GM23338 (cell line): ENCODE data around the gene SLC25A18. TPM values are rescaled to one million over a fixed set of nuclear protein-coding genes. Genes with fewer than 3 reads are reported as not detected.

Experiments used
- ATAC-seq: fragments of 200-7000 bp; cut with Tn5 transposase; 3 replicates; pipeline ENCODE4 v1.9.1; 2020
- DNase-seq: peaks from one replicate; pipeline ENCODE4 v3.0.0-alpha.2; 2015; ENCODE audit warnings: low spot score
- H2AFZ ChIP-seq: fragments of 200-600 bp; sonication (generic); 2 replicates; pipeline ENCODE4 v1.8.0; 2016; ENCODE audit warnings: antibody characterized with exemption, mild to moderate bottlenecking, moderate library complexity
- H3F3A ChIP-seq: fragments of 200-600 bp; sonication (generic); replicated peaks from 2 replicates; pipeline ENCODE4 v1.8.0; 2017; ENCODE audit warnings: antibody characterized with exemption, mixed run types, low read depth
- H3K27ac ChIP-seq: fragments of 200-600 bp; sonication (generic); 2 replicates; pipeline ENCODE4 v1.6.1; 2016; ENCODE audit warnings: low read depth
- H3K27me3 ChIP-seq: fragments of 200-600 bp; sonication (generic); 2 replicates; pipeline ENCODE4 v1.8.0; 2016; ENCODE audit warnings: mild to moderate bottlenecking, mixed run types, moderate library complexity; ENCODE audit not compliant: insufficient read depth
- H3K36me3 ChIP-seq: fragments of 200-600 bp; sonication (generic); 2 replicates; pipeline ENCODE4 v1.8.0; 2016; ENCODE audit warnings: mild to moderate bottlenecking; ENCODE audit not compliant: insufficient read depth
- H3K4me1 ChIP-seq: fragments of 200-600 bp; sonication (generic); 2 replicates; pipeline ENCODE4 v1.8.0; 2016; ENCODE audit warnings: mild to moderate bottlenecking, moderate library complexity; ENCODE audit not compliant: insufficient read depth
- H3K4me2 ChIP-seq: fragments of 200-600 bp; sonication (generic); 2 replicates; pipeline ENCODE4 v1.7.1; 2017; ENCODE audit warnings: mixed run types
- H3K4me3 ChIP-seq: fragments of 200-600 bp; sonication (generic); 2 replicates; pipeline ENCODE4 v1.6.1; 2016; ENCODE audit warnings: mixed run types
- H3K79me2 ChIP-seq: fragments of 200-600 bp; sonication (generic); replicated peaks from 2 replicates; pipeline ENCODE4 v1.8.0; 2017; ENCODE audit warnings: mild to moderate bottlenecking; ENCODE audit not compliant: insufficient read depth
- H3K9me2 ChIP-seq: fragments of 200-600 bp; sonication (generic); 2 replicates; pipeline ENCODE4 v1.8.0; 2017; ENCODE audit not compliant: insufficient read depth
- H4K20me1 ChIP-seq: fragments of 200-600 bp; sonication (generic); replicated peaks from 2 replicates; pipeline ENCODE4 v1.8.0; 2017; ENCODE audit warnings: mild to moderate bottlenecking; ENCODE audit not compliant: insufficient read depth
- H3K27ac Mint-ChIP-seq: 2 replicates; pipeline ENCODE4 v1.8.0; 2020; ENCODE audit warnings: inconsistent platforms, mild to moderate bottlenecking, moderate library complexity, mixed read lengths
- H3K27me3 Mint-ChIP-seq: 3 replicates; pipeline ENCODE4 v1.8.0; 2022; ENCODE audit warnings: low read depth, mild to moderate bottlenecking, moderate library complexity, mixed read lengths, inconsistent platforms; ENCODE audit not compliant: insufficient read depth, poor library complexity
- H3K36me3 Mint-ChIP-seq: 3 replicates; pipeline ENCODE4 v1.8.0; 2021; ENCODE audit warnings: low read depth, mild to moderate bottlenecking, inconsistent platforms, moderate library complexity, mixed read lengths
- H3K4me1 Mint-ChIP-seq: 3 replicates; pipeline ENCODE4 v1.8.0; 2020; ENCODE audit warnings: mild to moderate bottlenecking, inconsistent platforms, mixed read lengths
- H3K4me3 Mint-ChIP-seq: 3 replicates; pipeline ENCODE4 v1.8.0; 2021; ENCODE audit warnings: moderate library complexity, mild to moderate bottlenecking, inconsistent platforms, mixed read lengths
- H3K9me3 Mint-ChIP-seq: 3 replicates; pipeline ENCODE4 v1.8.0; 2020; ENCODE audit warnings: moderate library complexity, mild to moderate bottlenecking, inconsistent platforms, mixed read lengths
- CTCF ChIP-seq, 2 experiments: fragments of 200-600 bp in 1 of 2; sonication (generic) in 1 of 2; conservative IDR thresholded peaks; 2 replicates each; pipeline versions ENCODE4 v1.5.1 to v1.6.1; 2016 to 2017; ENCODE audit warnings: antibody characterized with exemption in 2 of 2, low read depth in 2 of 2, mild to moderate bottlenecking in 2 of 2, moderate library complexity in 1 of 2
- ETS1 ChIP-seq: IDR thresholded peaks from 2 replicates; pipeline ENCODE4 v1.6.1; 2016; ENCODE audit warnings: antibody characterized with exemption
- EZH2phosphoT487 ChIP-seq: fragments of 200-600 bp; sonication (generic); IDR thresholded peaks from one replicate; pipeline ENCODE4 v1.8.1; 2018; ENCODE audit warnings: antibody characterized with exemption; ENCODE audit not compliant: unreplicated experiment
- POLR2AphosphoS5 ChIP-seq: IDR thresholded peaks from 2 replicates; pipeline ENCODE4 v1.6.1; 2016; ENCODE audit warnings: antibody characterized with exemption, low read depth
- REST ChIP-seq: IDR thresholded peaks from one replicate; pipeline ENCODE4 v1.6.1; 2018; ENCODE audit warnings: antibody characterized with exemption; ENCODE audit not compliant: unreplicated experiment
- ZNF114 ChIP-seq: fragments of 250-450 bp; sonication (Bioruptor Pico); IDR thresholded peaks from 2 replicates; pipeline ENCODE4 v1.5.0; 2020; ENCODE audit warnings: mild to moderate bottlenecking, moderate library complexity
- ZNF331 ChIP-seq: fragments of 250-450 bp; sonication (Bioruptor Pico); IDR thresholded peaks from 2 replicates; pipeline ENCODE4 v1.5.0; 2020; ENCODE audit warnings: low read depth, mild to moderate bottlenecking, moderate library complexity
- ZNF462 ChIP-seq: fragments of 250-450 bp; sonication (Bioruptor Pico); IDR thresholded peaks from 2 replicates; pipeline ENCODE4 v1.5.0; 2020; ENCODE audit warnings: mild to moderate bottlenecking, moderate library complexity
- polyA plus RNA-seq: library from polyadenylated mRNA; unstranded; fragments of >200 nt; fragmentation: Nextera tagmentation; extraction: Ambion mirVana; gene quantifications from 2 replicates; pipeline ENCODE4 v1.2.1, GENCODE V29; 2016
- total RNA-seq: library from RNA; depleted of rRNA; stranded (reverse); fragments of >200 nt; shearing (Covaris generic); gene quantifications from 2 replicates; pipeline ENCODE4 v1.2.3, GENCODE V29; 2014

Gene SLC25A18
- total and polyA plus RNA-seq, 2 experiments from 2014 or later = 1.2 to 1.9 TPM

- peak; percentile 17 to 47; a peak in 3 of 4 replicates for TF ChIP-seq CTCF (conservative IDR thresholded peaks at IDR 0.05; ENCODE audit: low read depth in 2 of 2)
These were observed at the start of gene SLC25A18 (continued) for GRCh38 chr22:17562906-17563870.

GRCh38 chr22:17513612-17514011 is 49.7 kb upstream of the SLC25A18 start:
- no peaks in the 10 kb centered on the region for H3K9me3 Mint-ChIP-seq
- no peak overlapping the region for H3K27ac Mint-ChIP-seq
- H3K36me3 Mint-ChIP-seq = peaks cover 65% of the 10 kb centered on the region
- TF ChIP-seq ZNF114 (no peak), ZNF462 (no peak), ETS1 (no peak), ZNF331 (CRISPR knock-in tag) (no peak), REST (no peak), EZH2phosphoT487 (no peak), POLR2AphosphoS5 (no peak)

More at GRCh38 chr22:17513612-17514011, 49.7 kb upstream of the SLC25A18 start:
- Histone ChIP-seq H3K27me3 (no peaks in the 10 kb centered on the region), H3F3A (peaks cover 5% of the 10 kb centered on the region), H3K36me3 (peaks cover 10% of the 10 kb centered on the region), H4K20me1 (peaks cover 5% of the 10 kb centered on the region), H3K4me1 (no peaks in the 10 kb centered on the region), H3K4me3 (no peak overlapping the region), H3K79me2 (peaks cover 36% of the 10 kb centered on the region), H3K27ac (no peak overlapping the region), H2AFZ (no peak overlapping the region), H3K9me2 (no peaks in the 10 kb centered on the region), H3K4me2 (no peak overlapping the region)
- no peak for ATAC-seq
- no peak overlapping the region for H3K4me3 Mint-ChIP-seq
- peaks cover 4% of the 10 kb centered on the region for H3K27me3 Mint-ChIP-seq
- no peaks in the 10 kb centered on the region for H3K4me1 Mint-ChIP-seq
- DNase-seq = no peak
